ENCODE measurements around the gene CHD9NB.
"Not testable (repeated sequence)": the region's sequence is repeated elsewhere in the genome, so short reads cannot be mapped to it uniquely, and the experiment has no call there.

Gene CHD9NB

DNA sequence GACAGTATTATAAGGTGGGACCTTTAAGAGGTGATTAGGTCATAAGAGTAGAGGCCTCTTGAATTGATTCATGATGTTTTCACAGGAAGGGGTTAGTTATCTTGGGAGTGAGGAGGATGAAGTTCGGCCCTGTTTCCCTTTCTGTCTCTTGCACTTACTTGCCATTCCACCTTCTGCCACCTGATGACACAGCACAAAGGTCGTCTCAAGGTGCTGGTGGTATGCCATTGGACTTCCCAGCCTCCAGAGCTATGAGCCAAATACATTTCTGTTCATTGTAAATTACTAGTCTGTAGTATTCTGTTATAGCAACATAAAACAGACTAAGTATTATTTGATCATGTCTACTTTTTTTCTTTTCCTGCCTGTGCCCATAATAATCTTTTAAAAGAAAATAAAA, 25.6 kb upstream of the CHD9NB start:
- H3K4me3 ChIP-seq (replicated peaks; ENCODE audit: low read depth, low read length) = no peak overlapping the region
- no peak for DNase-seq (ENCODE audit: low read depth)
- TF ChIP-seq, protein P1, sequence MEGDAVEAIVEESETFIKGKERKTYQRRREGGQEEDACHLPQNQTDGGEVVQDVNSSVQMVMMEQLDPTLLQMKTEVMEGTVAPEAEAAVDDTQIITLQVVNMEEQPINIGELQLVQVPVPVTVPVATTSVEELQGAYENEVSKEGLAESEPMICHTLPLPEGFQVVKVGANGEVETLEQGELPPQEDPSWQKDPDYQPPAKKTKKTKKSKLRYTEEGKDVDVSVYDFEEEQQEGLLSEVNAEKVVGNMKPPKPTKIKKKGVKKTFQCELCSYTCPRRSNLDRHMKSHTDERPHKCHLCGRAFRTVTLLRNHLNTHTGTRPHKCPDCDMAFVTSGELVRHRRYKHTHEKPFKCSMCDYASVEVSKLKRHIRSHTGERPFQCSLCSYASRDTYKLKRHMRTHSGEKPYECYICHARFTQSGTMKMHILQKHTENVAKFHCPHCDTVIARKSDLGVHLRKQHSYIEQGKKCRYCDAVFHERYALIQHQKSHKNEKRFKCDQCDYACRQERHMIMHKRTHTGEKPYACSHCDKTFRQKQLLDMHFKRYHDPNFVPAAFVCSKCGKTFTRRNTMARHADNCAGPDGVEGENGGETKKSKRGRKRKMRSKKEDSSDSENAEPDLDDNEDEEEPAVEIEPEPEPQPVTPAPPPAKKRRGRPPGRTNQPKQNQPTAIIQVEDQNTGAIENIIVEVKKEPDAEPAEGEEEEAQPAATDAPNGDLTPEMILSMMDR (IDR thresholded peaks at IDR 0.05; ENCODE audit: low read length, missing control alignments) = no peak

DNA sequence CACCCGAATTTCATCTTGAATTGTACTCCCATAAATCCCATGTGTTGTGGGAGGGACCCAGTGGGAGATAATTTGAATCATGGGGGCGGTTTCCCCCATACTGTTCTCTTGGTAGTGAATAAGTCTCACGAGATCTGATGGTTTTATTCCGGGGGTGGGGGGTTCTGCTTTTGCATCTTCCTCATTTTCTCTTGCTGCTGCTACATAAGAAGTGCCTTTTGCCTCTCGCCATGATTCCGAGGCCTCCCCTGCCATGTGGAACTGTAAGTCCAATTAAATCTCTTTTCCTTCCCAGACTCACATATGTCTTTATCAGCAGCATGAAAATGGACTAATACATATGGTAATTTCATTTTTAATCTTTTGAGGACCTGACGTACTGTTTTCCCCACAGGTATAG, 22.8 kb upstream of the CHD9NB start:
- not testable (repeated sequence) for H3K4me3 ChIP-seq (replicated peaks; ENCODE audit: low read depth, low read length); DNase-seq (ENCODE audit: low read depth)

DNA sequence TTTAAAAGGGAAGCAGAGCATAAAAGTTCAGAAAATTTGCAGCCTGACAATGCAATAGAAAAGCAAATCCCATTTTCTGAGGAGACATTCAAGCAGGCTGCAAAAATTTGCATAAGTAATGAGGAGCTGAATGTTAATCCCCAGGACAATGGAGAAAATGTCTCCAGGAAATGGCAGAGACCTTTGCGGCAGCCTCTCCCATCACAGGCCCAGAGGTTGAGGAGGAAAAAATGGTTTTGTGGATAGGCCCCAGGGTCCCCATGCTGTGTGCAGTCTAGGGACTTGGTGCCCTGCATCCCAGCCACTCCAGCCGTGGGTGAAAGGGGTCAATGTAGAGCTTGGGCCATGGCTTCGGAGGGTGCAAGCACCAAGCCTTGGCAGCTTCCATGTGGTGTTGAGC, 21.6 kb upstream of the CHD9NB start:
- DNase-seq (ENCODE audit: low read depth); H3K4me3 ChIP-seq (replicated peaks; ENCODE audit: low read depth, low read length): not testable (repeated sequence)

DNA sequence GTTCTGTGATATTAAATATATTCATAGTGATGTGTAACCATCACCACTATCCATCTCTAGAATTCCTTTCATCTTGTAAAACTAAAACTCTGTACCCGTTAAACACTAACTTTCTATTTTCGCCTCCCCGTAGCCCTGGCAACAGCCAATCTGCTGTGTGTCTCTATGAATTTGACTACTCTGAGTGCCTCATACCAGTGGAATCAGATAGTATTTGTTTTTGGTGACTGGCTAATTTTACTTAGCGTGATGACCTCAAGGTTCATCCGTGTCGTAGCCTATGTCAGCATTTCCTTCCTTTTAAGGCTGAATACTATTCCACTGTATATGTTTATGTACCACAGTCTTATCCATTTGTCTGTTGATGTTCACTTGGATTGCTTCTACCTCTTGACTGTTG, 20.3 kb upstream of the CHD9NB start:
- no peak overlapping the region for H3K4me3 ChIP-seq (replicated peaks; ENCODE audit: low read depth, low read length)
- TF ChIP-seq, protein P1 (IDR thresholded peaks at IDR 0.05; ENCODE audit: low read length, missing control alignments) = no peak
- no peak for DNase-seq (ENCODE audit: low read depth)

DNA sequence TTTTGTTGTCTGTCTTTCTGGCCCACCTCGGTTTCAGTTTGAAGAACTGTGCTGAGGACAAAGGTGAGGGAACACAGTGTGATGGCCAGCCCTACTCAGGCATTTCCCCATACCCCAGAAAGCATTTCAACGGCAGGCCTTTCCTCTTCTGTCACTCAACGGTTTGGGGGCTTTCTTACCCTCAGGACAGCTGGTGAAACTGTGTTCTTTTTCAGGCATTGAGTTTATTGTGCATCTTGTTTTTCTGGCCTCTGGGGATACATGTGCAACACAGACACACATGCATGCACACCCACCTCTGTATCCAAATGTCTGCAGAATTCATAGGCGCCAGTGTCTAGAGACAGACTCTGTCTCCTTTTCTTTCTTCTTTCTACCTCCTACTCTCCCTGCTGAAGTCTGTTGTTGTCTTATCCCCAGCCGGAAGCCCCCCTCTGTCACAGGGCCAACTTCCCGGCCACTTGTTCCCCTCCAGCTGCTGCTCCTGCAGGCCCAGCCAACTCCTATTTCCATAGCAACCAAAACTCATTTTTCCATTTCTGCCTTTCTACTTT, 19.1 kb upstream of the CHD9NB start:
- H3K4me3 ChIP-seq (replicated peaks; ENCODE audit: low read depth, low read length) = peak overlapping the region; percentile 23
- TF ChIP-seq, protein P1 (IDR thresholded peaks at IDR 0.05; ENCODE audit: low read length, missing control alignments) = no peak
- peak; percentile 84 for DNase-seq (ENCODE audit: low read depth)

DNA sequence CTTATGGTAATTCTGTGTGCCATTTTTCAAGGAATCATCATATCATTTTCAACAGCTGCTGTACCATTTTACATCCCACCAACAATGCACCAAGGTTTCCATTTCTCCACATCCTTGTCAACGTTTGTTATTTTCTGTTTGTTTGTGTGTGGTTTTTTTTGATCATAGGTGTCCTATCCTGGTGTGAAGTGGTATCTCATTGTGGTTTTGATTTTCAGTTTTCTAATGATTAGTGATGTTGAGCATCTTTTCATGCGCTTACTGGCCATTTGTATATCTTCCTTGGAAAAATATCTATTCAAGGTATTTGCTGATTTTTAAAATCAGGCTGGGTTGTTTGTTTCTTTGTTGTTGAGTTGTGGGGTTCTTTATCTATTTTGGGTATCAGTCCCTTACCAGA, 17.1 kb upstream of the CHD9NB start:
- TF ChIP-seq, protein P1 (IDR thresholded peaks at IDR 0.05; ENCODE audit: low read length, missing control alignments) = no peak
- no peak overlapping the region for H3K4me3 ChIP-seq (replicated peaks; ENCODE audit: low read depth, low read length)
- DNase-seq (ENCODE audit: low read depth) = no peak

DNA sequence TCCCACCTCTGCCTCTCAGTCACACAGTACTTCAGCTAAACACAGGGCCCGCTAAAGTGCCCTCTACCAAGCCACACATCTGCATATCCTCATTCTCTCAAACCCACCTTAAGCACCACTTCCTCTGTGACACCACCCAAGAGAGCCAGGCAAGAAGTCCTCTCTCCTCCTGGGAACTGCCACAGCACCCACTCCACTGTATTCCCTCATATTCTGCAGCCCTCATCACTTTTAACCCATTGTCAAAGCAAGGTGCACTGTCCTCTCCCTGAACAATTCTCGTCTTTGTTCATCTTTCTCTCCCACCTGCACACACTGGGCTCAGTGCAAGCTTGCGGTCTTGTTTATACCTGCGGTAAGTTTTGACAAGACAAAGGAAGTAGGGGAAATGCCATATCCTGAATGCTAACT, 15.7 kb upstream of the CHD9NB start:
- TF ChIP-seq, protein P1 (IDR thresholded peaks at IDR 0.05; ENCODE audit: low read length, missing control alignments) = no peak
- H3K4me3 ChIP-seq (replicated peaks; ENCODE audit: low read depth, low read length) = no peak overlapping the region
- no peak for DNase-seq (ENCODE audit: low read depth)

DNA sequence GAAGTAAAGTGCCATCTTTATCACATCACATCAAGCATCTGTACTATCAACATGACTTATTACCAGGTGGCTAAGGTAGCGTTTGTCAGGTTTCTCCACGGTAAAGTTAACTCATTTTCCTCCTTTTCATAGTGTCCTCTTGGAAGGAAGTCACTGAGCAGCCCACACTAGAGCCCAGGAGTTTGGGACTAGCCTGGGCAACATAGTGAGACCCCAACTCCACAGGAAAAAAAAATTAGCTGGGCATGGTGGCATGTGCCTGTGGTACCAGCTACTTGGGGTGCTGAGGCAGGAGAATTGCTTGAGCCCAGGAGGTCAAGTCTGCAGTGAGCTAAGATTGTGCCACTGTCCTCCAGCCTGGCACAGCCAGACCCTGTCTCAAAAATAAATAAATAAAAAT, 15.0 kb upstream of the CHD9NB start:
- TF ChIP-seq, protein P1 (IDR thresholded peaks at IDR 0.05; ENCODE audit: low read length, missing control alignments) = no peak
- DNase-seq (ENCODE audit: low read depth) = no peak
- H3K4me3 ChIP-seq (replicated peaks; ENCODE audit: low read depth, low read length) = no peak overlapping the region

Measured in fibroblast of pulmonary artery (primary cell).